CD4-positive, CD25-positive, alpha-beta regulatory T cell (primary cell): ENCODE data around the gene RAI14. TPM values are rescaled to one million over a fixed set of nuclear protein-coding genes. Genes with fewer than 3 reads are reported as not detected.

ENCODE experiments used
- ATAC-seq, 2 donors: fragments of 150-1000 bp; cut with Tn5 transposase; one replicate each; pipeline ENCODE4 v1.10.0; 2021; ENCODE audit warnings: low read depth in 2 of 2, moderate number of reproducible peaks in 2 of 2, moderate library complexity in 1 of 2
- DNase-seq, 3 donors: peaks; one replicate each; pipeline versions ENCODE4 v3.0.0 to v3.0.0-alpha.2; 2012 to 2022; ENCODE audit warnings: mixed read lengths in 1 of 3
- H3K27ac ChIP-seq: one replicate; pipeline ENCODE4 v1.7.0; 2013; ENCODE audit warnings: mild to moderate bottlenecking, low read length; ENCODE audit not compliant: insufficient read depth, poor library complexity, severe bottlenecking
- H3K27me3 ChIP-seq: one replicate; pipeline ENCODE4 v1.7.0; 2013; ENCODE audit warnings: low read length; ENCODE audit not compliant: control insufficient read depth, insufficient read depth
- H3K36me3 ChIP-seq: one replicate; pipeline ENCODE4 v1.7.0; 2013; ENCODE audit warnings: mild to moderate bottlenecking, low read length, moderate library complexity; ENCODE audit not compliant: control insufficient read depth, insufficient read depth
- H3K4me1 ChIP-seq: 2 replicates; pipeline ENCODE4 v1.7.0; 2013; ENCODE audit warnings: mild to moderate bottlenecking, low read length; ENCODE audit not compliant: insufficient read depth, control insufficient read depth, poor library complexity, severe bottlenecking
- H3K4me3 ChIP-seq: one replicate; pipeline ENCODE4 v1.7.0; 2013; ENCODE audit warnings: low read depth, mild to moderate bottlenecking, low read length, moderate library complexity
- H3K9me3 ChIP-seq, 2 experiments: 1 replicate in 1 of 2; 2 replicates in 1 of 2; pipeline ENCODE4 v1.7.0; 2013; ENCODE audit warnings: low read length in 2 of 2, mild to moderate bottlenecking in 1 of 2, moderate library complexity in 1 of 2; ENCODE audit not compliant: control insufficient read depth in 2 of 2
- H3K27ac Mint-ChIP-seq, 3 donors: one replicate each; pipeline ENCODE4 v1.8.0; 2020 to 2022; ENCODE audit warnings: mild to moderate bottlenecking in 3 of 3, mixed read lengths in 3 of 3, moderate library complexity in 2 of 3
- H3K27me3 Mint-ChIP-seq: one replicate; pipeline ENCODE4 v1.8.0; 2022; ENCODE audit warnings: mild to moderate bottlenecking, mixed read lengths
- H3K36me3 Mint-ChIP-seq: one replicate; pipeline ENCODE4 v1.8.0; 2020; ENCODE audit warnings: mixed read lengths
- H3K4me1 Mint-ChIP-seq, 4 donors: one replicate each; pipeline ENCODE4 v1.8.0; 2020 to 2022; ENCODE audit warnings: mixed read lengths in 4 of 4, mild to moderate bottlenecking in 1 of 4
- H3K4me3 Mint-ChIP-seq, 4 donors: one replicate each; pipeline ENCODE4 v1.8.0; 2020 to 2022; ENCODE audit warnings: mild to moderate bottlenecking in 4 of 4, mixed read lengths in 4 of 4, moderate library complexity in 3 of 4
- H3K9me3 Mint-ChIP-seq, 7 donors: one replicate each; pipeline ENCODE4 v1.8.0; 2020 to 2022; ENCODE audit warnings: mixed read lengths in 7 of 7, mild to moderate bottlenecking in 3 of 7, moderate library complexity in 2 of 7
- polyA plus RNA-seq, 4 donors: library from polyadenylated mRNA; unstranded; fragments of 300-500 nt; fragmentation: Illumina TruSeq; gene quantifications; one replicate each; pipeline ENCODE4 v1.2.3, GENCODE V29; 2021
- total RNA-seq: library from RNA; stranded (reverse); gene quantifications from one replicate; pipeline ENCODE4 v1.2.3, GENCODE V29; 2022

Gene RAI14
- total and polyA plus RNA-seq, 5 donors from 2014 or later: 0.12 TPM; not detected in 4

GRCh38 chr5:34672196-34672595 is 16.1 kb downstream of the RAI14 start:
- ATAC-seq (no peak), DNase-seq (no peak)
- Histone ChIP-seq H3K36me3 (no peaks in the 10 kb centered on the region), H3K27me3 (no peaks in the 10 kb centered on the region), H3K4me3 (no peak overlapping the region), H3K9me3 (no peaks in the 10 kb centered on the region), H3K4me1 (no peaks in the 10 kb centered on the region), H3K27ac (no peak overlapping the region)
- H3K27me3 Mint-ChIP-seq: no peaks in the 10 kb centered on the region
- no peaks in the 10 kb centered on the region for H3K4me1 Mint-ChIP-seq
- H3K27ac Mint-ChIP-seq: no peak overlapping the region
- H3K9me3 Mint-ChIP-seq: no peaks in the 10 kb centered on the region
- no peaks in the 10 kb centered on the region for H3K36me3 Mint-ChIP-seq
- no peak overlapping the region for H3K4me3 Mint-ChIP-seq

- Mint-ChIP-seq H3K9me3 (no peaks in the 10 kb centered on the region), H3K27me3 (no peaks in the 10 kb centered on the region), H3K4me3 (no peak overlapping the region), H3K27ac (no peak overlapping the region), H3K36me3 (no peaks in the 10 kb centered on the region), H3K4me1 (no peaks in the 10 kb centered on the region)
- DNase-seq (no peak), ATAC-seq (no peak)
- no peaks in the 10 kb centered on the region for H3K27me3 ChIP-seq
- no peaks in the 10 kb centered on the region for H3K9me3 ChIP-seq
- no peaks in the 10 kb centered on the region for H3K4me1 ChIP-seq
- no peaks in the 10 kb centered on the region for H3K36me3 ChIP-seq
- H3K4me3 ChIP-seq: no peak overlapping the region
- H3K27ac ChIP-seq: no peak overlapping the region
Measured at GRCh38 chr5:34673463-34674125, 17.5 kb downstream of the RAI14 start.

GRCh38 chr5:34674187-34674586 is 18.1 kb downstream of the RAI14 start:
- Mint-ChIP-seq H3K9me3 (no peaks in the 10 kb centered on the region), H3K4me3 (no peak overlapping the region), H3K36me3 (no peaks in the 10 kb centered on the region), H3K4me1 (no peaks in the 10 kb centered on the region), H3K27ac (no peak overlapping the region), H3K27me3 (no peaks in the 10 kb centered on the region)
- H3K9me3 ChIP-seq: no peaks in the 10 kb centered on the region
- no peaks in the 10 kb centered on the region for H3K4me1 ChIP-seq
- H3K27me3 ChIP-seq: no peaks in the 10 kb centered on the region
- no peak overlapping the region for H3K27ac ChIP-seq
- DNase-seq (no peak), ATAC-seq (no peak)
- no peak overlapping the region for H3K4me3 ChIP-seq
- no peaks in the 10 kb centered on the region for H3K36me3 ChIP-seq

- Mint-ChIP-seq H3K27me3 (no peaks in the 10 kb centered on the region), H3K27ac (no peak overlapping the region), H3K9me3 (no peaks in the 10 kb centered on the region), H3K4me3 (no peak overlapping the region), H3K36me3 (no peaks in the 10 kb centered on the region), H3K4me1 (no peaks in the 10 kb centered on the region)
- Histone ChIP-seq H3K27ac (no peak overlapping the region), H3K4me1 (no peaks in the 10 kb centered on the region), H3K27me3 (no peaks in the 10 kb centered on the region), H3K9me3 (no peaks in the 10 kb centered on the region), H3K36me3 (no peaks in the 10 kb centered on the region), H3K4me3 (no peak overlapping the region)
- DNase-seq (no peak), ATAC-seq (no peak)
Measured at GRCh38 chr5:34675857-34676256, 19.7 kb downstream of the RAI14 start.

- Mint-ChIP-seq H3K4me3 (no peak overlapping the region), H3K27ac (no peak overlapping the region), H3K36me3 (no peaks in the 10 kb centered on the region), H3K9me3 (peaks cover 0 to 2% (median 0%) of the 10 kb centered on the region in 7 donors), H3K4me1 (no peaks in the 10 kb centered on the region), H3K27me3 (no peaks in the 10 kb centered on the region)
- H3K4me3 ChIP-seq: no peak overlapping the region
- ATAC-seq (no peak), DNase-seq (no peak)
- no peaks in the 10 kb centered on the region for H3K9me3 ChIP-seq
- no peaks in the 10 kb centered on the region for H3K27me3 ChIP-seq
- no peaks in the 10 kb centered on the region for H3K36me3 ChIP-seq
- no peaks in the 10 kb centered on the region for H3K4me1 ChIP-seq
- H3K27ac ChIP-seq: no peak overlapping the region
Measured at GRCh38 chr5:34676416-34676815, 20.3 kb downstream of the RAI14 start.

GRCh38 chr5:34677428-34677827 is 21.3 kb downstream of the RAI14 start:
- DNase-seq (no peak), ATAC-seq (no peak)
- Mint-ChIP-seq H3K36me3 (no peaks in the 10 kb centered on the region), H3K27me3 (peaks cover 5% of the 10 kb centered on the region), H3K27ac (no peak overlapping the region), H3K4me1 (no peaks in the 10 kb centered on the region), H3K4me3 (no peak overlapping the region), H3K9me3 (peaks cover 0 to 2% (median 0%) of the 10 kb centered on the region in 7 donors)
- Histone ChIP-seq H3K4me1 (no peaks in the 10 kb centered on the region), H3K36me3 (no peaks in the 10 kb centered on the region), H3K4me3 (no peak overlapping the region), H3K27me3 (no peaks in the 10 kb centered on the region), H3K9me3 (no peaks in the 10 kb centered on the region), H3K27ac (no peak overlapping the region)

GRCh38 chr5:34680896-34681295 is 24.8 kb downstream of the RAI14 start:
- no peaks in the 10 kb centered on the region for H3K27me3 ChIP-seq
- no peaks in the 10 kb centered on the region for H3K36me3 ChIP-seq
- ATAC-seq (no peak), DNase-seq (no peak)
- no peaks in the 10 kb centered on the region for H3K9me3 ChIP-seq
- no peak overlapping the region for H3K4me3 Mint-ChIP-seq
- H3K4me1 Mint-ChIP-seq: no peaks in the 10 kb centered on the region
- peaks cover 0 to 2% (median 0%) of the 10 kb centered on the region in 7 donors for H3K9me3 Mint-ChIP-seq
- H3K36me3 Mint-ChIP-seq: no peaks in the 10 kb centered on the region
- no peak overlapping the region for H3K27ac ChIP-seq
- no peak overlapping the region for H3K27ac Mint-ChIP-seq
- H3K27me3 Mint-ChIP-seq: peaks cover 5% of the 10 kb centered on the region
- no peaks in the 10 kb centered on the region for H3K4me1 ChIP-seq
- no peak overlapping the region for H3K4me3 ChIP-seq

- H3K9me3 Mint-ChIP-seq: peaks cover 0 to 2% (median 0%) of the 10 kb centered on the region in 7 donors
- no peaks in the 10 kb centered on the region for H3K4me1 Mint-ChIP-seq
- no peak for ATAC-seq
- no peak overlapping the region for H3K4me3 Mint-ChIP-seq
- no peaks in the 10 kb centered on the region for H3K36me3 ChIP-seq
- H3K4me1 ChIP-seq: no peaks in the 10 kb centered on the region
- H3K27ac Mint-ChIP-seq: no peak overlapping the region
- H3K36me3 Mint-ChIP-seq: no peaks in the 10 kb centered on the region
- DNase-seq: no peak
- no peaks in the 10 kb centered on the region for H3K27me3 ChIP-seq
- H3K4me3 ChIP-seq: no peak overlapping the region
- H3K9me3 ChIP-seq: no peaks in the 10 kb centered on the region
- peaks cover 5% of the 10 kb centered on the region for H3K27me3 Mint-ChIP-seq
- no peak overlapping the region for H3K27ac ChIP-seq
Measured at GRCh38 chr5:34682926-34683623, 26.9 kb downstream of the RAI14 start.
